Epithelial cell of proximal tubule (primary cell): ENCODE results near the gene ESPN. TPM values are rescaled to one million over a fixed set of nuclear protein-coding genes. Genes with fewer than 3 reads are reported as not detected.

Experiments
- DNase-seq: peaks from one replicate; pipeline ENCODE4 v3.0.0-alpha.2; 2011; ENCODE audit warnings: low read depth
- H3K4me3 ChIP-seq: 2 replicates; pipeline ENCODE4 v1.5.1; 2011; ENCODE audit warnings: low read depth, mild to moderate bottlenecking, low read length
- total RNA-seq: library from RNA; depleted of rRNA; stranded (reverse); fragments of >200 nt; gene quantifications from 2 replicates; pipeline ENCODE4 v1.2.3, GENCODE V29; 2015
- TF ChIP-seq, protein P1 (sequence below): conservative IDR thresholded peaks from 2 replicates; pipeline ENCODE4 v1.5.1; 2012; ENCODE audit warnings: low read depth, mild to moderate bottlenecking, low read length

Gene ESPN
- total RNA-seq, 1 donor from 2014 or later = not detected

GRCh38 chr1:6410248-6410893, 14.2 kb upstream of the ESPN start:
- TF ChIP-seq, protein P1, sequence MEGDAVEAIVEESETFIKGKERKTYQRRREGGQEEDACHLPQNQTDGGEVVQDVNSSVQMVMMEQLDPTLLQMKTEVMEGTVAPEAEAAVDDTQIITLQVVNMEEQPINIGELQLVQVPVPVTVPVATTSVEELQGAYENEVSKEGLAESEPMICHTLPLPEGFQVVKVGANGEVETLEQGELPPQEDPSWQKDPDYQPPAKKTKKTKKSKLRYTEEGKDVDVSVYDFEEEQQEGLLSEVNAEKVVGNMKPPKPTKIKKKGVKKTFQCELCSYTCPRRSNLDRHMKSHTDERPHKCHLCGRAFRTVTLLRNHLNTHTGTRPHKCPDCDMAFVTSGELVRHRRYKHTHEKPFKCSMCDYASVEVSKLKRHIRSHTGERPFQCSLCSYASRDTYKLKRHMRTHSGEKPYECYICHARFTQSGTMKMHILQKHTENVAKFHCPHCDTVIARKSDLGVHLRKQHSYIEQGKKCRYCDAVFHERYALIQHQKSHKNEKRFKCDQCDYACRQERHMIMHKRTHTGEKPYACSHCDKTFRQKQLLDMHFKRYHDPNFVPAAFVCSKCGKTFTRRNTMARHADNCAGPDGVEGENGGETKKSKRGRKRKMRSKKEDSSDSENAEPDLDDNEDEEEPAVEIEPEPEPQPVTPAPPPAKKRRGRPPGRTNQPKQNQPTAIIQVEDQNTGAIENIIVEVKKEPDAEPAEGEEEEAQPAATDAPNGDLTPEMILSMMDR = no peak

DNA sequence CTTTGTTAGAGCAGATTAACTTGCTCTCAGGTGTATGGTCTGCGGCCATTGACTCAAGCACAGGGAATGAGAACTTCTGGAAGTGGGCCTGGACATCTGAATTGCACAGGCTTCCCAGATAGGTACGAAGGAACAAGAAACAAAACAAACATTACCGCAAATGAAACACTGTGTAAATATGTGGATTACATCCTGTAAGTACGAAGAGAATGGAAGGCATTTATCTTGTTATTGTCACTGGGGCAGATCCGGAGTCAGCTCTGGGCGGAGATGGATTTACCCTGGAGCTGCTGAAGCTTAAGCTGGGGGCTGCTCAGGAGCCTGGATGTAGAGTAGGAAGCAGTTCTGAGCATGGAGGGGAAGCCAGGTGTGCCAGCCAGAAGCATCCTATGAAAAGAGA, 11.7 kb upstream of the ESPN start:
- DNase-seq = no peak
- H3K4me3 ChIP-seq = no peak overlapping the region
- TF ChIP-seq, protein P1 = no peak

More at GRCh38 chr1:6410248-6410893, 14.2 kb upstream of the ESPN start:
- H3K4me3 ChIP-seq = no peak overlapping the region
- no peak for DNase-seq

DNA sequence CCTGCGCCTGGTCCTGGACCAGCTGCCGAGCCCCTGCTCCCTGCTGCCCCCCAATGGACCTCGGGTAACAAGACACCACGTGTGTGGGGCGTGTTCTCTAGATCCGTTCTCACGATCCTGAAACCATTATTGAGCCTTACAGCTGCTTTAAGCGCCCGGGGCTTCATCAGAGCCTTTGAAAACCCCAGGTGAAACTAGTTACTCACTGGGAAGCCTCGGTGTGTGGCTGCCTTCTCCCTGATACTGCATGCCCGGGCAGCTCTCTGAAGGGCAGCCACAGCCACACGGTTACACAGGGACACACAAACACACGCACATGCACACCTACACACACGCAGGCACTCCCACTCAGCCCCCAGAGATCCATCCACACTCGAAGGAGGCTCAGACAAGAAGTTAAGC, 10.1 kb upstream of the ESPN start:
- H3K4me3 ChIP-seq = peak overlapping the region; percentile 37
- DNase-seq = no peak
- TF ChIP-seq, protein P1 = peak; percentile 76

DNA sequence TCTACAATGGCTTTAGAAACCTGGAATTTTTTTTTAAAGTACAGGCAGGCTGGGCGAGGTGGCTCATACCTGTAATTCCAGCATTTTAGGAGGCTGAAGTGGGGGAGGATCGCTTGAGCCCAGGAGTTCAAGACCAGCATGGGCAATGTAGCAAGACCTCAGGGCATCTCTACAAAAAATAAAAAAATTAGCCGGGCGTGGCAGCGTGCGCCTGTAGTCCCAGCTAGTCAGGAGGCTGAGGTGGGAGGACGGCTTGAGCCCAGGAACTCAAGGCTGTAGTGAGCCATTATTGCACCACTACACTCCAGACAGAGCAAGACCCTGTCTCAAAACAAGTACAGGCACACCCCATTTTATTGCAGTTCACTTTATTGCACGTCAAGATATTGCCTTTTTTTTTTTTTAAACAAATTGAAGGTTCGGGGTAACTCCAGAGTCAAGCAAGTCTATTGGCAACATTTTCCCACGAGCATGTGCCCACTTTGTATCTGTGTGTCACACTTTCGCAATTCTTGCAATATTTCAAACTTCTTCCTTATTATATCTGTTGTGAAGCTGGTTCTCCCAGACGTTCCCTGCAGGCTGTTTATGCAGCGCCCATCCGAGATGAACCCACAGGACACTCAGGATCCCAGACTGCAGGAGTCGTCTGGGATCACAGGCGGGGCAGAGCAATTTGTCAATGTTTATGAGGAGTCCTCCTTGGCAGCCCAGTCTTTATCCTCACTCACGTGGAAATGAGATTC, 9.5 kb upstream of the ESPN start:
- TF ChIP-seq, protein P1 = no peak
- H3K4me3 ChIP-seq = peak overlapping the region; percentile 37
- no peak for DNase-seq

DNA sequence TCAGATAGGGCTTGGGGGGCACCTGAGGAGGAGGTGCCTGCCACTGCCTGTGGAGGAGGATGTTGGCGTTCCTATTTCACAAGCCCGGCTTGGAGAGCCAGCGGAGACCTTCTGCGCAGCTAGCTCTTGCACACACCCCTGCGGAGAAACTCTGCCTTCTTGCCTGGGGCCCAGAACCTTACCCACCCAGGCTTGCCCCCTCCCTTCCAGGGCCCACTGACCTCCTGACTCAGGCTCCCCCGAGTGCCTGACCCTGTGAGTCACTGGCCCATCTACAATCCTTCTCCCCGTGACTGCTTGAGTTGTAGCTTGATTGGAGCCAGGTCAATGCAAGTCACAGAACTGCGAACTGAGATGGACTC, 8.3 kb upstream of the ESPN start:
- no peak for DNase-seq
- no peak overlapping the region for H3K4me3 ChIP-seq
- TF ChIP-seq, protein P1 = no peak

DNA sequence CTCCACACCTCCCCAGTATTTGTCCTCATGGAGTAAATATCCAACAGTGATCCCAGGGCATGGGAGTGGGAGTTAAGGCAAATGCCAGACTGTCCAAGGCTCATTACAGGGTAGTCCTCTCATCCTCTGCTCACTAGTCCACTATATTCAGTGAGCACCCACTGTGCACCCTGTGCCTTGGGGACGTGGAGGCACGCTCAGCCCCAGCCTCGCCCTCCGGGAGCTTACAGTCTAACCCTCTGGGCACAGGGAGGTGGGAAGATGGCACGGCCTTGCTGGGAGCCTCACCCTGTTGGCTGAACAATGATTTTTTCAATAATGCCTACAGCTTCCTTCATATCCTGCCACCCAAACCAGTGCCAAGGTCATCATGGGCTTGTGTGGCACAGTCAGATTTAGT, 7.7 kb upstream of the ESPN start:
- H3K4me3 ChIP-seq = no peak overlapping the region
- TF ChIP-seq, protein P1 = no peak
- DNase-seq = no peak
